HG02798 (cell line): ENCODE measurements around the gene ISM1.
"Not testable (repeated sequence)": the region's sequence is repeated elsewhere in the genome, so short reads cannot be mapped to it uniquely, and the experiment has no call there.

ENCODE experiments used
- ATAC-seq: cut with Tn5 transposase; IDR thresholded peaks from one replicate; pipeline ENCODE4 v1.9.1; 2021; ENCODE audit warnings: mild to moderate bottlenecking; ENCODE audit not compliant: unreplicated experiment, poor library complexity

Gene ISM1

GRCh38 chr20:13220194-13220903 is 725 bp upstream of the ISM1 start:
- ATAC-seq: no peak

DNA sequence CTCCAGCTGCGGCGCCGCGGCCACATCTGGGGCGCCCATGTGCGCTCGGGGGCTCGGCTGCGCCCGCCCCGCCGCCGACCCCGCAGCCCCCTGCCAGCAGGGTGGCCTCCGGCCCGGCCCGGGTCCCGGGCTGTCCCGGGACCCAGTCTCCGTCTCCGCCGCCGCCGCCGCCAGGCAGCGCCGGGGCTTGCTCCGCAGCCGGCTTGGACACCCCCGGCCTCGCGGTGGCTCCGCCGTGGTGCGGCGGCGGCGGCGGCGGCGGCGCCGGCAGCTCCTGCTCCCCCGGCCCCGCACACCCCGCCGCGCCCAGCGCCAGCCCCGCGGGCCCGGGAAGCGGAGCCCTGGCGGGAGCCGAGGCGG is 219 bp downstream of the ISM1 start:
- ATAC-seq: peak; percentile 21

DNA sequence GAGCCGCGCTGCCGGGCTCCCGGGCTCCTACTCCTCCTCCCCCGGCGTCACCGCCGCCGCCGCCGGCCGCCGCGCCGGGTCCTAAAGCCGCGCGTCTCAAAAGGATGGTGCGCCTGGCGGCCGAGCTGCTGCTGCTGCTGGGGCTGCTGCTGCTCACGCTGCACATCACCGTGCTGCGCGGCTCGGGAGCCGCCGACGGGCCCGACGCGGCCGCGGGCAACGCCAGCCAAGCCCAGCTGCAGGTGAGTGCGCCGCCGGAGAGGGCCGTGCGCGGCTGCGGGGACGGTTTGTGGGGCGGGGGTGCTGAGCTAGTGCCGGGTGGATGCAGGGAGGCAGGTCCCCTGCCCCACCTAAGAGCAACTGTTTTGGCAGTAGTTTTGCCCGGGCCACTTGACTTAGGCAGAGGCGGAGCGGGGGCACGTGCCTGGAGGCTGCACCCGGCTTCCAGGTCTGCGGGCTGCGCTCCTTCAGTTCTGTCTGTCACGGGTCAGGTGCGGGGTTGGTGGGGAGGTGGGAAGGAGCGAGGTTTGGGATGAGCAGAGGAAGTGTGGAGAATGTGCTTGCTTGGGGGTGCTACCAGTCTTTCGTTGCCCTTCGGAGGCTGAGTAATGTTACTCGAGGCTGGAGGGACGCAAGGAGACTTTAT is 722 bp downstream of the ISM1 start:
- peak; percentile 93 for ATAC-seq

DNA sequence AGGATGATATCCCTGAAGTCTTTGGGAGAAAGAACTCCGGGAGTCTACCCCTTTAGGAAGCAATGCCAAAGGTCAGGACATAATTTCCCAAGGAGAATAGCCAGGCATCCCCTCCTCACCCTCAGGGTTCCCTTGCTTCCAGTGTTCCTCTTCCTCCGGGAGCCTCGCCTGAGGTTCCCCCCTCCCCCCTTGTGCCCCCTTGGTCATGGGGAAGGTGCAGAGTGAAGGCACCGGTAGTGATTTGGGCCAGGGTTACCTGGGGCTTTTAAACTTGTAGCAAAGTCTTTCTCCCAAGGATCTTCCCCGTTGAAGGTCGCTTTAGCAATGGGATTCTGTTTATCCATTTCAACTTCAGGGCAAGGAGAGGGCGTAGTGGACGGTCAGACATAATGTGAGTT is 1.2 kb downstream of the ISM1 start:
- ATAC-seq: no peak

GRCh38 chr20:13223736-13224520 is 2.9 kb downstream of the ISM1 start:
- ATAC-seq: no peak

DNA sequence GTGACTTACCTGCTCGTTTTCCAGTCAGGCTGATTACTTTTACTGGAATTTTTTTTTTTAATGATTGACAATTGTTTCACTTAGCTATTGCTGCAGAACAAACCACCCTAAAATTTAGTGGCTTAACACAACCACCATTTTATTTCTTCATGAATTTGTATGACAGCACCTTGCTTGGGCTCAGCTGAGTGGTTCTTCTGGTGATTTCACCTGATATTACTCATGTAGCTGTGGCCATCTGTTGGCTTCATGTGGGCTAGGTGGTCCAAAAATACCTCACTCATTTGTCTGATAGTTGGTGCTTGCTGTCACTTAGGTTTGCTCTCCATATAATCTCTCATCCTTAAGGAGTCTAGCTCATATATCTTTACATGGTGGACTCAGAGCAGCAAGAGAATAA is 5.3 kb downstream of the ISM1 start:
- ATAC-seq: no peak

DNA sequence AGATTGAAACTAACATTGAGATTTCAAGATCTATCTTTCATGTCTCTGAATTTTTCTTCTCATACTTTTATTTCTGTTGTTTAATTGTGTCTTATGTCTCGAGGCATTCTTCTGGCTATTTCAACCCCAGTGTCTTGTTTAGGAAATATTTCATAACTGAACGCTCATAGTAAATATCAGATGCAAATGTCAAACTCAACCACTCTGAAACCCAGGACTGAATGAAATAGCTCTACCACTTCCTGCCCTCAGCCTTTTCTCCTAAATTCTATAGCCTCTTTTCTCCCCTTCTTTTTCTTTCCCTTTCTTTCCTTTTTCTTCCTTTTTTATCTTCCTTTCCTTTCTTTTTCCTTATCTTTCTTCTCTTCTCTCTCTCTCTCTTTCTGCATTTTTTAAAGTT is 7.7 kb downstream of the ISM1 start:
- no peak for ATAC-seq

DNA sequence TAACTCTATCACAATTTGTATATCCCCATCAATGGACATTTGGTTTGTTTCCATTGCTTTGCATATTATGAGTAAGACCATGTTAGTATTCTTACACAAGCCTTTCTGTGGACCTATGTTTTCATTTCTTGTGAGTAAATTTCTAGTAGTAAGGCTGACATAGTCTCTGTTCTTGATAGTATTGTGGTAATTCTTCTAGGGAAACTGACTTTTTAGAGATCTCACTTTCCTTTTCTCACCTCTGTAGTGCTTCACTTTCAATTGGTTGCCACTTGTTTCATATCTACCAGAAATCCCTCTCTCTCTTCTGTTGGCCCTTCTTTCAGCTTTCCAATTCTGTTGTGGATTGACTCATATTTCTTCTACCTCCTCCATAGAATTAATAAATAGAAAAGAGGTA is 8.5 kb downstream of the ISM1 start:
- ATAC-seq: peak; percentile 83

DNA sequence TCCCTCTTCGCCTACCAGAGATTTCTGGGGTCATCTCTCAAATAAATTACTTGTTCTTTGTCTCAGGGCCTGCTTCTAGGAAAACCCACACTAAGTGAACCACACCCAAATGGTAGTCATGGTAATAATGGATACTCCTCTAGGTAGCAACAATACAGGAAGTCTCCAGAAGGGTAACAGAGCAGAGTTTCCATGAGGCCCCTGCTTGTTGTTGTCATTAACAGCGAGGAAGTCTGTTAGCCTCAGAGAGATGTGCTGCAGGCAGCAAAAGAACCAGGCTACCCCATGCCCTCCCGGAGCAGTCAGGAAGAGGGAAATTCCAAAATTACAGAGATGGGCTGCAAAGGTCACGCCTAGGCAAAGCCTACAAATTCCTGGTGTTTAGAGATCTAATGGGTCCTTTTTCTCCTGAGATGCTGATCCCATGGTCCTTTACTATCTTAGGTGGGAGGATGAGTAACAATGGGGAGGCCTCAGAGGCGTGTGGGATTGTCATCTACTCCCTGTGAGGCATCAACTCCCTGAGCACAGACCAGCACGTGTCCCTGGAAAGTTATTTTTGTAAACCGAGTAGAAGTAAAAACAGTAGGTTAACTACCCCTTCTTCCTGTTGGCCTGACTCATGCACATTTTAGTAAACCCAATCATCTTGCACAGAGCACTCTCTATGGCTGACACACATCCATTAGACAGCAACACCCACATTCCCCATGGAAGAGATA is 10.1 kb downstream of the ISM1 start:
- ATAC-seq: no peak

- no peak for ATAC-seq
These were observed 11.9 kb downstream of the ISM1 start for GRCh38 chr20:13232999-13233398.

DNA sequence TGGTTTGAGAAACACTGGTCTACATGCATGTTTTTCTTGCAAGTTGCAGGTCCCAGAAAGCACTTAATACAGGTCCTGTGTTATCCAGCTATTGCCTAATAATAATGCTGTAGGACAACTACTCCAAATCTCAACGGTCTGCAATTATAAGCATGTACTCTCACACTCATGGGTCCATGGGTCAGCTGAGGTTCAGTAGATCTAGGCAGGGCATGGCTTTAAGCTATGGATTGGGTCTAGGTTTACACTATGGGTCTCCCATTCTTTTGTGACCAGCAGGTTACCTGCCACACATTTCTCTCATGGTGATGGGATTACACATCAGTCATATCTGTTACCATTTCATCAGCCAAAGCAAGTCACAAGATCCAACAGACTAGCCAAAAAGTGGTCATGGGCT is 13.9 kb downstream of the ISM1 start:
- no peak for ATAC-seq

DNA sequence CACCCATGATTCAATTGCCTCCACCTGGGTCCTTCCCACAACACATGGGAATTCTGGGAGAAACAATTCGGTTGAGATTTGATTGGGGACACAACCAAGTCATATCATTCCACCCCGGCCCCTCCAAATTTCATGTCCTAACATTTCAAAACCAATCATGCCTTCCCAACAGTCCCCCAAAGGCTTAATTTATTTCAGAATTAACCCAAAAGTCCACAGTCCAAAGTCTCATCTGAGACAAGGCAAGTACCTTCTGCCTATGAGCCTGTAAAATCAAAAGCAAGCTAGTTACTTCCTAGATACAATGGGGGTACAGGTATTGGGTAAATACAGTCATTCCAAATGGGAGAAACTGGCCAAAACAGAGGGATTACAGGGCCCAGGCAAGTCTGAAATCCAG is 15.3 kb downstream of the ISM1 start:
- not testable (repeated sequence) for ATAC-seq

DNA sequence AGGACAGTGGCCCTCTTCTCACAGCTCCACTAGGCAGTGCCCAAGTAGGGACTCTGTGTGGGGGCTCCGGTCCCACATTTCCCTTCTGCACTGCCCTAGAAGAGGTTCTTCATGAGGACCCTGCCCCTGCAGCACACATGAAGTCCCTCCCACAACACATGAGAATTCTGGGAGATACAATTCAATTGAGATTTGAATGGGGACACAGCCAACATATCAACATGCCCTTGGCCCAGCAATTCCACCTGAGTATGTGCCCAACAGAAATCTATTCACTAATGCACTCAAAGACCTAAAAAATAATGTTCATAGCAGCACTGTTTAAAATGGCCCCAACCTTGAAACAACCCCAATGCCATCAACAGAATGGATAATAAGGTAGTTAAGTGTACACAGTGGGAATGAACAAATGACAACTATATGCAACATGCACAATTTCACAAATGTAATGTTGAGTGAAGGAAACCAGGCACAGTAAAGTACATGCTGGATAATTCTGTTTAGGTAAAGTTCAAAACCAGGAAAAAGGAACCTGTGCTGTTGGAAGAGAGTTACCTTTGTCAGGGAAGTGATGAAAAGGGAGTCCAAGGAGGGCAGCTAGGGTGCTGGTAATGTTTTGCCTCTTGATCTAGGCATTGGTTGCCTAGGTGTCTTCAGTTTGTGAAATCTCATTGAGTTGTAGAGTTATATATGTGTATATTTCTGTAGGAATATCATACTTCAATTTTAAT is 16.1 kb downstream of the ISM1 start:
- ATAC-seq: no peak

GRCh38 chr20:13238001-13238653 is 17.1 kb downstream of the ISM1 start:
- no peak for ATAC-seq

DNA sequence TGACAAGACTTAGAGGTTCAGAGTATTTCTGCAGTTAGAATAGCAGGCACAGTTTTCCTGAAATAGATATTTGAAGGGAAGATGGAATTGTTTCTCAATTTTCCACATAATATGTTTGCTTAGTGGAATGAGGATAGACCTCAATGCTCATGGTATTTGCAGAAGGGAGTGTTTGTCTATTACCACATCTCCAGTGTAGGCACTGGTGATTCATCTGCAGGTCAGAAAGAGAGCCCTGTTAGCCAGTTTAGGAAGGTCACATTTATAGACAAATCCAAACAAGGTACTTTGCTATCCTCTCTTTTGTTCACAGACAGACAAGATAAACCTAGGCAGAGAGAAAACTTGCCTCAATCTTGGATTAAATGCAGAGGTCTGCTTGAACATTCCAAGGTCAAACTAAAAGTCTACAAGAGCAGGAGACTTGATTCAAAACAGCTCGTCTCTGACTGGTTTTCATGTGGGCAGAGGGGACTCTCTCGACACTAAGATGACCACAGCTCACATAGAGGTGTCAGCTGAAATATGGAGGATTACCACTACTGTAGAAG is 22.8 kb downstream of the ISM1 start:
- ATAC-seq: no peak

DNA sequence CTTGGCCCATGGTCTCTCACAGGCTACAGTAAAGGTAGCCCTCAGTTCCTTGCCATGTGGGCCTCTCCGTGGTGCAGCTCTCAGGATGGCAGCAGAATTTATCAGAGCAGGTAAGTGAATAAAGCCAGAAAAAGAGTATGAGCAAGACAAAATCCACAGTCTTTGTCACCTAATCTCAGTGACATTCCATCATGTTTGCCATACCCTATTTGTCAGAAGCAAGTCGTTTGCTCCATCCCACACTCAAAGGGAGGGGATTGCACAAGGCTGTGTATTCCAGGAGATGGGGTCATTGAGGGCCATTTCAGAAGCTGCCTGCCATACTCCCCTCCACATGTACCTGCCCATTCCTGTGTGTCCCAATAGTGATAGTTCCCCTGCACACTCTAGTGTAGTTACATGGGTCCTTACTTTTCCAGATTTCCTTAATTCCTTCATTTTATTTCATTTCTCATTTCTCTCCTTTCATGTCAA is 24.2 kb downstream of the ISM1 start:
- ATAC-seq: no peak

DNA sequence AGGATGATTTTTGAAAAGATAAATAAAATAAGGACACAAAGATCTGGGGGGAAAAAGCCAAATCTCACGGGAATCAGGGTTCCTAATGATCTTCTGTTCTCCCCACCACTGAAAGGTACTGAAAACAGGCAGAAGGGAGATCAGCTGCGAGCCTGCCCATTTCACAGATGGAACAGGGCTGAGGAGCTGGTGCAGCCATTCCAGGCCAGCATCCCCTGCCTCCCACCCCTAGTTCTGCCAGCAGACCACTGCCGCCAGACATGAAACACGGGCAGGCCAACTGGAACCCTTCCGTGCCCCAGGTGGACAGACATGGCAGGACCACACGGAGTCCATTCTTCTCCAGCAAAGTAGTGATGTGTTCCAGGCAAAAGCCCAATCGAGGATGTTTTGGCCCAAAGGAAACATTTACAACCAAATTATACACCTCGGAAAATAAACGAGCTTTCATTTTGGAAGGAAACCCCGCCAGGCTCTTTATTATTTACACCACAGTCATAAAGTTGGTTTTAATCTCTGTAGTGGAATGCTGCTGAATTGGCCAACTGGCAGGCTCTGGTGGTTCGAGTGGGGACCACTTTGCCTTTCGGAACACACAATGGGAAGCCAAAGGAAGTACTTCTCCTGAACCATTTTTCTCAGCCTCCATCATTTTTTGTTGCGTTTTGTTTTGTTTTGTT is 28.2 kb downstream of the ISM1 start:
- no peak for ATAC-seq

GRCh38 chr20:13249798-13250170 is 28.7 kb downstream of the ISM1 start:
- ATAC-seq: no peak

DNA sequence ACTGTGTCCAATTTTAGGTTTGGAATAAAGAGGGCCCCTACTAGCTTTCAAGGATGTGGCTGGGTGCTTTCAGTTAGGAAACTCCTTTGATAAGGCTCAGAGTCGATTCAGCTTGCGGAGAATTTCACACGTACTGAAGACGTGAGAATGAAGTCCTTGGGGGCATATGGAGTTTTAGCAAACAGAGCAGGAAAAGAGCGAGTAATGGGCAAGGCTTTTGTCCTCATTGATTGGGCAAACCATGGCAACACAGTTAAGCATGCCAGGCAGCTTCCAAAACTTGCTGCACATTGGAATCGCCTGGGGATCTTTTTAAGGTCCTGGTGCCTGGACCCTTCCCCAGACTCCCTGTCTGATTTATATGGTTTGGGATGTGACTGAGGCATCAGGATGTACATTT is 29.2 kb downstream of the ISM1 start:
- ATAC-seq: no peak
